ENCODE results near the gene FBXL5. TPM values are rescaled to one million over a fixed set of nuclear protein-coding genes. Genes with fewer than 3 reads are reported as not detected.
A peak's percentile ranks its signal among the peaks of the same experiment; 100 is the strongest.

The FBXL5 gene
- total and polyA plus RNA-seq, 2 of the 13 experiments (the other 11 are each of a cell fraction or from before 2014, with no cell fraction given) = 17.4 to 45.3 TPM

GRCh38 chr4:15656038-15656470, 897 bp upstream of the FBXL5 start:
- POLR2A ChIA-PET = interaction anchor here (0.6 to 4.8 kb wide), 7 partner anchors 8 to 85 kb away, joined by 3 to 36 read pairs (median 4); partner anchors contain the start of gene FAM200B
- TF ChIP-seq TERF1 (CRISPR knock-in tag; IDR thresholded peaks at IDR 0.05) (no peak), TAF15 (IDR thresholded peaks at IDR 0.05; ENCODE audit: low read depth, low read length, poor library complexity, severe bottlenecking) (no peak), ZBTB34 (CRISPR knock-in tag; IDR thresholded peaks at IDR 0.05) (0 out of 2 replicates have a peak, but pooled peaks have one; percentile 1), ZBTB43 (CRISPR knock-in tag; conservative IDR thresholded peaks at IDR 0.05) (no peak), TFAP4 (IDR thresholded peaks at IDR 0.05; ENCODE audit: borderline replicate concordance, low read depth) (no peak), FOXA3 (CRISPR knock-in tag; IDR thresholded peaks at IDR 0.05) (no peak), CSRNP1 (CRISPR knock-in tag; IDR thresholded peaks at IDR 0.05) (0 out of 2 replicates have a peak, but pooled peaks have one; percentile 9), STAG1 (CRISPR knock-in tag; IDR thresholded peaks at IDR 0.05) (no peak), UBTF (CRISPR knock-in tag; IDR thresholded peaks at IDR 0.05) (no peak)

More at GRCh38 chr4:15656038-15656470, 897 bp upstream of the FBXL5 start:
- no peak overlapping the region for H2AFZ ChIP-seq (ENCODE audit: low read length)
- peaks cover 36% of the 10 kb centered on the region for H3K79me2 ChIP-seq (ENCODE audit: insufficient read depth, low read length)
- WGBS (ENCODE audit: low lambda C conversion rate) = 99% methylated on average over 12 of the region's 12 CpGs
- ATAC-seq (no peak), FAIRE-seq (no peak), DNase-seq (ENCODE audit: low spot score) (no peak)
- CTCF ChIA-PET (ENCODE audit: low intra/inter-chr PET ratio, low total read pairs) = no interaction called here
- H3K9me3 ChIP-seq (ENCODE audit: low read length) = no peaks in the 10 kb centered on the region
- no peaks in the 10 kb centered on the region; a peak in 1 of 5 replicates for H3K27me3 ChIP-seq (ENCODE audit: control insufficient read depth in 1 of 2, insufficient read depth in 2 of 2, low read length in 2 of 2)
- intact Hi-C loops (cut with micrococcal nuclease; ENCODE audit: unreplicated experiment) = loop anchor here (10.0 kb wide), 1 partner anchor 651 kb away; the partner anchor contains the start of gene CPEB2
- peak overlapping the region in 1 of 3 experiments; percentile 90; a peak in 1 of 6 replicates for H3K4me3 ChIP-seq (replicated peaks in 1 of 3; ENCODE audit: insufficient read depth in 1 of 3, low read depth in 2 of 3, low read length in 3 of 3)
- H4K20me1 ChIP-seq (ENCODE audit: insufficient read depth, low read length) = no peaks in the 10 kb centered on the region
- H3K36me3 ChIP-seq (replicated peaks in 1 of 2; ENCODE audit: control insufficient read depth in 1 of 2, insufficient read depth in 2 of 2, low read length in 2 of 2) = no peaks in the 10 kb centered on the region
- peak overlapping the region; percentile 85 for H3K27ac ChIP-seq (ENCODE audit: extremely low read length, insufficient read depth, low read length)
- in situ Hi-C loops (cut with HindIII; ENCODE audit: extremely low pct_ligation_motif_present, low pct_unique_long_range_greater_than_20kb) = loop anchor here (25.0 kb wide), 1 partner anchor 644 kb away; the partner anchor contains the start of gene CPEB2
- H3K4me1 ChIP-seq (ENCODE audit: insufficient read depth, low read length) = peaks cover 44% of the 10 kb centered on the region
- H3K9ac ChIP-seq (ENCODE audit: insufficient read depth, low read depth, low read length) = peak overlapping the region; percentile 87
- H3K4me2 ChIP-seq (ENCODE audit: low read depth, low read length) = no peak overlapping the region
- no TSS peak for BruUV-seq (replicated peaks)
